Measurements from ENCODE around the gene ZNF425.

ZNF425 gene

GRCh38 chr7:149060156-149060555 lies 66.0 kb downstream of the ZNF425 start:
- H3K4me3 ChIP-seq (ENCODE audit: low read length), result no peak overlapping the region
- DNase-seq (ENCODE audit: low read depth), result no peak
- no peak for TF ChIP-seq CTCF (conservative IDR thresholded peaks at IDR 0.05; ENCODE audit: low read length)

- H3K4me3 ChIP-seq (ENCODE audit: low read length), result no peak overlapping the region
- TF ChIP-seq CTCF (conservative IDR thresholded peaks at IDR 0.05; ENCODE audit: low read length), result no peak
- DNase-seq (ENCODE audit: low read depth), result no peak
Observed at GRCh38 chr7:149053885-149054284, 72.2 kb downstream of the ZNF425 start.

GRCh38 chr7:149053384-149053783 lies 72.7 kb downstream of the ZNF425 start:
- no peak for DNase-seq (ENCODE audit: low read depth)
- no peak for TF ChIP-seq CTCF (conservative IDR thresholded peaks at IDR 0.05; ENCODE audit: low read length)
- H3K4me3 ChIP-seq (ENCODE audit: low read length), result no peak overlapping the region

Data from AG10803 (cell line).